ENCODE data around the gene KIF1A. TPM values are rescaled to one million over a fixed set of nuclear protein-coding genes. Genes with fewer than 3 reads are reported as not detected.

The KIF1A gene
- total RNA-seq, 1 experiment from 2014 or later = 279 TPM

DNA sequence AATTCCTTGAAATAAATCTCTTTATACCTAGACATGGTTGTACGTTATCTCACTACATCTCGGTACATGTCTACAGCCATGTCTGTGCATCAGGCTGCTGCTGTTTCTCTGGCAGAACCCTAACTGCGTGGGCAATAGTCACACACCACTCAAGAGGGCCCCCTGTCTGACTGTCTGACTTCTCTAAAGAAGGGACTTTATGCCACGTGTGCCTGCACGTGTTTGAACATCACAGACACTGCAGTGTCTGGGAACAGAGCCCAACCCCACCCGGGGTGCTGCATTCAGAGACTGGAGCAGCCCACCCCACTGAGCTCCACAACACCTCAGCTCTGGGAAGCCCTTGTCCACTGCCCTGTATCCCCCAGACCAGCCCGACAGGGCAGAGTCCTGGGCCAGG is 55.0 kb downstream of the KIF1A start:
- no peaks in the 10 kb centered on the region for H3K27me3 Mint-ChIP-seq (ENCODE audit: low read depth)
- no peak for ATAC-seq
- ChIA-PET POLR2A (no interaction called here), CTCF (no interaction called here)
- no peaks in the 10 kb centered on the region for H3K4me1 Mint-ChIP-seq
- H3K4me3 Mint-ChIP-seq = no peak overlapping the region
- H3K36me3 Mint-ChIP-seq = peaks cover 31% of the 10 kb centered on the region
- no peak overlapping the region for H3K27ac Mint-ChIP-seq
- DNase-seq (ENCODE audit: low spot score) = no peak
- TF ChIP-seq, protein P1, sequence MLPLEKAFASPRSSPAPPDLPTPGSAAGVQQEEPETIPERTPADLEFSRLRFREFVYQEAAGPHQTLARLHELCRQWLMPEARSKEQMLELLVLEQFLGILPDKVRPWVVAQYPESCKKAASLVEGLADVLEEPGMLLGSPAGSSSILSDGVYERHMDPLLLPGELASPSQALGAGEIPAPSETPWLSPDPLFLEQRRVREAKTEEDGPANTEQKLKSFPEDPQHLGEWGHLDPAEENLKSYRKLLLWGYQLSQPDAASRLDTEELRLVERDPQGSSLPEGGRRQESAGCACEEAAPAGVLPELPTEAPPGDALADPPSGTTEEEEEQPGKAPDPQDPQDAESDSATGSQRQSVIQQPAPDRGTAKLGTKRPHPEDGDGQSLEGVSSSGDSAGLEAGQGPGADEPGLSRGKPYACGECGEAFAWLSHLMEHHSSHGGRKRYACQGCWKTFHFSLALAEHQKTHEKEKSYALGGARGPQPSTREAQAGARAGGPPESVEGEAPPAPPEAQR (CRISPR knock-in tag; IDR thresholded peaks at IDR 0.05) = no peak
- TF ChIP-seq FOXJ3 (CRISPR knock-in tag; IDR thresholded peaks at IDR 0.05; ENCODE audit: borderline replicate concordance) (no peak), SMAD3 (CRISPR knock-in tag; IDR thresholded peaks at IDR 0.05; ENCODE audit: borderline replicate concordance) (no peak), ZNF232 (CRISPR knock-in tag; IDR thresholded peaks at IDR 0.05) (no peak), ATF1 (CRISPR knock-in tag; IDR thresholded peaks at IDR 0.05) (no peak), CREB1 (CRISPR knock-in tag; IDR thresholded peaks at IDR 0.05) (no peak), NFE2L1 (CRISPR knock-in tag; IDR thresholded peaks at IDR 0.05) (no peak), ZNF317 (CRISPR knock-in tag; IDR thresholded peaks at IDR 0.05; ENCODE audit: borderline replicate concordance, low read depth) (no peak), NFATC4 (CRISPR knock-in tag; IDR thresholded peaks at IDR 0.05) (no peak), KAT7 (CRISPR knock-in tag; IDR thresholded peaks at IDR 0.05; ENCODE audit: borderline replicate concordance) (no peak), ZNF121 (CRISPR knock-in tag; IDR thresholded peaks at IDR 0.05) (no peak), SOX15 (CRISPR knock-in tag; IDR thresholded peaks at IDR 0.05) (no peak), NR1H2 (CRISPR knock-in tag; IDR thresholded peaks at IDR 0.05) (no peak)
- TF ChIP-seq, protein P2, sequence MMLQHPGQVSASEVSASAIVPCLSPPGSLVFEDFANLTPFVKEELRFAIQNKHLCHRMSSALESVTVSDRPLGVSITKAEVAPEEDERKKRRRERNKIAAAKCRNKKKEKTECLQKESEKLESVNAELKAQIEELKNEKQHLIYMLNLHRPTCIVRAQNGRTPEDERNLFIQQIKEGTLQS (CRISPR knock-in tag; conservative IDR thresholded peaks at IDR 0.05) = no peak
- TF ChIP-seq, protein P3, sequence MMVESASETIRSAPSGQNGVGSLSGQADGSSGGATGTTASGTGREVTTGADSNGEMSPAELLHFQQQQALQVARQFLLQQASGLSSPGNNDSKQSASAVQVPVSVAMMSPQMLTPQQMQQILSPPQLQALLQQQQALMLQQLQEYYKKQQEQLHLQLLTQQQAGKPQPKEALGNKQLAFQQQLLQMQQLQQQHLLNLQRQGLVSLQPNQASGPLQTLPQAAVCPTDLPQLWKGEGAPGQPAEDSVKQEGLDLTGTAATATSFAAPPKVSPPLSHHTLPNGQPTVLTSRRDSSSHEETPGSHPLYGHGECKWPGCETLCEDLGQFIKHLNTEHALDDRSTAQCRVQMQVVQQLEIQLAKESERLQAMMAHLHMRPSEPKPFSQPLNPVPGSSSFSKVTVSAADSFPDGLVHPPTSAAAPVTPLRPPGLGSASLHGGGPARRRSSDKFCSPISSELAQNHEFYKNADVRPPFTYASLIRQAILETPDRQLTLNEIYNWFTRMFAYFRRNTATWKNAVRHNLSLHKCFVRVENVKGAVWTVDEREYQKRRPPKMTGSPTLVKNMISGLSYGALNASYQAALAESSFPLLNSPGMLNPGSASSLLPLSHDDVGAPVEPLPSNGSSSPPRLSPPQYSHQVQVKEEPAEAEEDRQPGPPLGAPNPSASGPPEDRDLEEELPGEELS (CRISPR knock-in tag; IDR thresholded peaks at IDR 0.05) = no peak
- TF ChIP-seq, protein P4, sequence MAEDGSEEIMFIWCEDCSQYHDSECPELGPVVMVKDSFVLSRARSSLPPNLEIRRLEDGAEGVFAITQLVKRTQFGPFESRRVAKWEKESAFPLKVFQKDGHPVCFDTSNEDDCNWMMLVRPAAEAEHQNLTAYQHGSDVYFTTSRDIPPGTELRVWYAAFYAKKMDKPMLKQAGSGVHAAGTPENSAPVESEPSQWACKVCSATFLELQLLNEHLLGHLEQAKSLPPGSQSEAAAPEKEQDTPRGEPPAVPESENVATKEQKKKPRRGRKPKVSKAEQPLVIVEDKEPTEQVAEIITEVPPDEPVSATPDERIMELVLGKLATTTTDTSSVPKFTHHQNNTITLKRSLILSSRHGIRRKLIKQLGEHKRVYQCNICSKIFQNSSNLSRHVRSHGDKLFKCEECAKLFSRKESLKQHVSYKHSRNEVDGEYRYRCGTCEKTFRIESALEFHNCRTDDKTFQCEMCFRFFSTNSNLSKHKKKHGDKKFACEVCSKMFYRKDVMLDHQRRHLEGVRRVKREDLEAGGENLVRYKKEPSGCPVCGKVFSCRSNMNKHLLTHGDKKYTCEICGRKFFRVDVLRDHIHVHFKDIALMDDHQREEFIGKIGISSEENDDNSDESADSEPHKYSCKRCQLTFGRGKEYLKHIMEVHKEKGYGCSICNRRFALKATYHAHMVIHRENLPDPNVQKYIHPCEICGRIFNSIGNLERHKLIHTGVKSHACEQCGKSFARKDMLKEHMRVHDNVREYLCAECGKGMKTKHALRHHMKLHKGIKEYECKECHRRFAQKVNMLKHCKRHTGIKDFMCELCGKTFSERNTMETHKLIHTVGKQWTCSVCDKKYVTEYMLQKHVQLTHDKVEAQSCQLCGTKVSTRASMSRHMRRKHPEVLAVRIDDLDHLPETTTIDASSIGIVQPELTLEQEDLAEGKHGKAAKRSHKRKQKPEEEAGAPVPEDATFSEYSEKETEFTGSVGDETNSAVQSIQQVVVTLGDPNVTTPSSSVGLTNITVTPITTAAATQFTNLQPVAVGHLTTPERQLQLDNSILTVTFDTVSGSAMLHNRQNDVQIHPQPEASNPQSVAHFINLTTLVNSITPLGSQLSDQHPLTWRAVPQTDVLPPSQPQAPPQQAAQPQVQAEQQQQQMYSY (CRISPR knock-in tag; IDR thresholded peaks at IDR 0.05) = no peak
- TF ChIP-seq, protein P5, sequence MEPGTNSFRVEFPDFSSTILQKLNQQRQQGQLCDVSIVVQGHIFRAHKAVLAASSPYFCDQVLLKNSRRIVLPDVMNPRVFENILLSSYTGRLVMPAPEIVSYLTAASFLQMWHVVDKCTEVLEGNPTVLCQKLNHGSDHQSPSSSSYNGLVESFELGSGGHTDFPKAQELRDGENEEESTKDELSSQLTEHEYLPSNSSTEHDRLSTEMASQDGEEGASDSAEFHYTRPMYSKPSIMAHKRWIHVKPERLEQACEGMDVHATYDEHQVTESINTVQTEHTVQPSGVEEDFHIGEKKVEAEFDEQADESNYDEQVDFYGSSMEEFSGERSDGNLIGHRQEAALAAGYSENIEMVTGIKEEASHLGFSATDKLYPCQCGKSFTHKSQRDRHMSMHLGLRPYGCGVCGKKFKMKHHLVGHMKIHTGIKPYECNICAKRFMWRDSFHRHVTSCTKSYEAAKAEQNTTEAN (CRISPR knock-in tag; IDR thresholded peaks at IDR 0.05) = no peak
- no peaks in the 10 kb centered on the region for H3K9me3 Mint-ChIP-seq

DNA sequence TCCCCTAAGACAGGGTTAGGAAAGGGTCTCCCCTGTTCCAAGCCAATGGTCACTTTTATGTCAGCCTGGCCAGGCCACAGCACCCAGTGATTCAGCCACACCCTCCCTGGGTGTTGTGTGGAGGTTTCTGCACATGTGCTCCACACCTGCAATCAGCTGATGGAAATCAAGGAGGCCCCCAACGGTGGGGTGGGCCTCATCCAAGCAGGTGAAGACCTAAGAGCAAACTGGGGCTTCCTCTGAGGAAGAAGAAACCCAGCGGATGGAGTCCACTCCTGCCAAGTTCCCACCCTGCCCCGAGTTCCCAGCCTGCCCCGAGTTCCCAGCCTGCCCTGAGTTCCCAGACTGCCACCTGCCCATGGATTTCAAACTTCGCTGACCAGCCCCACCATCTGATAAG is 55.4 kb downstream of the KIF1A start:
- POLR2A ChIA-PET = no interaction called here
- DNase-seq (ENCODE audit: low spot score) (no peak), ATAC-seq (no peak)
- H3K36me3 Mint-ChIP-seq = peaks cover 29% of the 10 kb centered on the region
- no peaks in the 10 kb centered on the region for H3K27me3 Mint-ChIP-seq (ENCODE audit: low read depth)
- no peak overlapping the region for H3K4me3 Mint-ChIP-seq
- H3K4me1 Mint-ChIP-seq = no peaks in the 10 kb centered on the region
- no peak overlapping the region for H3K27ac Mint-ChIP-seq
- H3K9me3 Mint-ChIP-seq = no peaks in the 10 kb centered on the region
- TF ChIP-seq ZNF671 (CRISPR knock-in tag; IDR thresholded peaks at IDR 0.05) (no peak), SOX15 (CRISPR knock-in tag; IDR thresholded peaks at IDR 0.05) (no peak), GTF2I (CRISPR knock-in tag; conservative IDR thresholded peaks at IDR 0.05) (no peak)
- TF ChIP-seq, protein P6, sequence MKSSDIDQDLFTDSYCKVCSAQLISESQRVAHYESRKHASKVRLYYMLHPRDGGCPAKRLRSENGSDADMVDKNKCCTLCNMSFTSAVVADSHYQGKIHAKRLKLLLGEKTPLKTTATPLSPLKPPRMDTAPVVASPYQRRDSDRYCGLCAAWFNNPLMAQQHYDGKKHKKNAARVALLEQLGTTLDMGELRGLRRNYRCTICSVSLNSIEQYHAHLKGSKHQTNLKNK (CRISPR knock-in tag; IDR thresholded peaks at IDR 0.05) = no peak
- TF ChIP-seq, protein P7, sequence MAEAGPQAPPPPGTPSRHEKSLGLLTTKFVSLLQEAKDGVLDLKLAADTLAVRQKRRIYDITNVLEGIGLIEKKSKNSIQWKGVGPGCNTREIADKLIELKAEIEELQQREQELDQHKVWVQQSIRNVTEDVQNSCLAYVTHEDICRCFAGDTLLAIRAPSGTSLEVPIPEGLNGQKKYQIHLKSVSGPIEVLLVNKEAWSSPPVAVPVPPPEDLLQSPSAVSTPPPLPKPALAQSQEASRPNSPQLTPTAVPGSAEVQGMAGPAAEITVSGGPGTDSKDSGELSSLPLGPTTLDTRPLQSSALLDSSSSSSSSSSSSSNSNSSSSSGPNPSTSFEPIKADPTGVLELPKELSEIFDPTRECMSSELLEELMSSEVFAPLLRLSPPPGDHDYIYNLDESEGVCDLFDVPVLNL (CRISPR knock-in tag; IDR thresholded peaks at IDR 0.05; ENCODE audit: borderline replicate concordance, low read depth) = no peak
- CTCF ChIA-PET = no interaction called here
